SK-N-MC (cell line): Measurements from ENCODE around the gene MIA2.

Experiments used
- DNase-seq: peaks from one replicate; pipeline ENCODE4 v3.0.0-alpha.2; 2011; ENCODE audit warnings: low read depth, low spot score
- H3K27ac ChIP-seq: fragments of 200-600 bp; sonication (generic); 2 replicates; pipeline ENCODE4 v1.5.1; 2016; ENCODE audit warnings: mixed run types
- H3K36me3 ChIP-seq: fragments of 200-600 bp; sonication (generic); 2 replicates; pipeline ENCODE4 v1.6.1; 2017; ENCODE audit warnings: antibody characterized with exemption, low read length, mixed read lengths; ENCODE audit not compliant: insufficient read depth
- H3K4me3 ChIP-seq: fragments of 200-600 bp; sonication (generic); 2 replicates; pipeline ENCODE4 v1.5.1; 2016
- H3K9ac ChIP-seq: fragments of 200-600 bp; sonication (generic); 2 replicates; pipeline ENCODE4 v1.8.0; 2017; ENCODE audit warnings: mixed run types, mixed read lengths; ENCODE audit not compliant: insufficient read length
- H3K9me3 ChIP-seq: fragments of 200-600 bp; sonication (generic); 2 replicates; pipeline ENCODE4 v1.6.1; 2017; ENCODE audit warnings: low read depth, mild to moderate bottlenecking, antibody characterized with exemption, low read length, moderate library complexity, mixed read lengths
- EZH2 ChIP-seq: fragments of 200-600 bp; sonication (generic); IDR thresholded peaks from one replicate; pipeline ENCODE4 v1.6.1; 2017; ENCODE audit warnings: antibody characterized with exemption
- FOXP2 ChIP-seq: optimal IDR thresholded peaks from 2 replicates; pipeline ENCODE3; 2011; ENCODE audit warnings: mild to moderate bottlenecking, moderate library complexity; ENCODE audit not compliant: insufficient read depth; ENCODE audit errors: extremely low read length, control extremely low read depth
- POLR2AphosphoS5 ChIP-seq: IDR thresholded peaks from 2 replicates; pipeline ENCODE4 v1.6.1; 2012; ENCODE audit warnings: mild to moderate bottlenecking, low read depth, low read length, borderline replicate concordance

MIA2 gene

DNA sequence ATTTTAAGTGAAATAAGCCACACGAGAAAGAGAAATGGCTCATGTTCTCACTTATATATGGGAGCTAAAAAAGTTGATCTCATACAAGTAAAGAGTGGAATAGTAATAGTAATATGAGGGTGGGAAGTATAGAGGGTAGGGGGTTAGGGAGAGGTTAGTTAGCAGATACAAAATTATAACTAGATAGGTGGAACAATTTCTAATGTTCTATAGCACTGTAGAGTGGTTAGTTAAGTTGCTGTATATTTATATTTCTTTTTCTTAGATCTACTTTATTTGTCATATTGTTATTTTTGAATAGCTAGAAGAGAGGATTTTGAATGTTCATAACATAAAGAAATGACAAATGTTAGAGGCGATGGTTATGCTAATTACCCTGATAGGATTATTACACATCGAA lies 74.1 kb downstream of the MIA2 start:
- Histone ChIP-seq H3K4me3 (no peak overlapping the region), H3K9me3 (no peaks in the 10 kb centered on the region), H3K27ac (no peak overlapping the region), H3K36me3 (peaks cover 5% of the 10 kb centered on the region; the same call in 1 of the 2 replicates), H3K9ac (no peak overlapping the region)
- no peak for DNase-seq
- TF ChIP-seq POLR2AphosphoS5, result no peak
- TF ChIP-seq FOXP2, result no peak
- TF ChIP-seq EZH2, result no peak

DNA sequence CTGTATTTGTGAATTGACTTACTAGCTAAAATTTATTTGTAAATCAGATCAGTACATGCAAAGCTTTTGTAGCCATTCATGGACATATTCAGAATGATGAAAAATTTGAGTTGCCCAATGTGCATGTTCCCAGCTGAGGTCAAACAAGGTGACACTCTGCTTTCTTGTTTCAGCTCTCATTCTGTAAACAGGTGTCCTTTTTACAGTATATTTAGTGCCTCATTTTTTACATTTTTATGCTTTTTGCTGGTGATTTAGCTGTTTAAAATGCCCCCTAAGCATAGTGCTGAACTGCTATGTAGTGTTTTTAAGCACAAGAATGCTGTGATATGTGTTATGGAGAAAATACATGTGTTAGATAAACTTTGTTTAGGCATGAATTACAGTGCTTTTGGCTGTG lies 76.3 kb downstream of the MIA2 start:
- TF ChIP-seq FOXP2 (no peak), POLR2AphosphoS5 (no peak), EZH2 (no peak)
- H3K27ac ChIP-seq, result no peak overlapping the region
- no peak for DNase-seq
- no peaks in the 10 kb centered on the region for H3K36me3 ChIP-seq
- no peaks in the 10 kb centered on the region for H3K9me3 ChIP-seq
- no peak overlapping the region for H3K9ac ChIP-seq
- H3K4me3 ChIP-seq, result no peak overlapping the region

DNA sequence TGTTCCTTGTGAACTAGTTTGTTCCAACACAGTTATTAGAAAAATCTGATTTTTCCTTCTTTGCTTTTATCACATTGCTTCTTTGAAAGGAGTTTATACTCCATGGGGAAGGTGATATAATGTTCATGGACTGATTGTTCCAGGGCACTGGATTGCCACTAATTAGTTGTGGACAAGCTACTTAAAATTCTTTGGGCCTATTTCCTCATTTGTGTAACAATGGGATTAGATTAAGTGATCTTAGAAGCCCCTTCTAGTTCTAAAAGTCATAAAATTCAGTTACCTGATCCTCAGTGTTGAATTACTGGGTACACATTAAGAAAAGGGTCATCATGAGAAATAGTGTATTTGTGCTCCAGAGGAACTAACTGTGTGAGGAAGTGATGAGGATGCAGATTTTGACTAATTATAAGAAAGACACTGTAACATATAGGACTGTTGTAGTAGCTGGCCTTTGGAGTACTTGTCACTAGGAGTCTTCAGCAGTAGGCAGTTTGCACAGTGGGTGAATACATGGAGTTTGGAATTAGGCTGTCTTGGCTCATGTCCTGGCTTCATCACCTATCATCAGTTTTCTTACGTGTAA lies 82.2 kb downstream of the MIA2 start:
- Histone ChIP-seq H3K36me3 (no peaks in the 10 kb centered on the region; the same call in 1 of the 2 replicates), H3K27ac (no peak overlapping the region), H3K4me3 (no peak overlapping the region), H3K9me3 (no peaks in the 10 kb centered on the region), H3K9ac (no peak overlapping the region)
- TF ChIP-seq EZH2 (no peak), POLR2AphosphoS5 (no peak), FOXP2 (no peak)
- DNase-seq, result no peak

DNA sequence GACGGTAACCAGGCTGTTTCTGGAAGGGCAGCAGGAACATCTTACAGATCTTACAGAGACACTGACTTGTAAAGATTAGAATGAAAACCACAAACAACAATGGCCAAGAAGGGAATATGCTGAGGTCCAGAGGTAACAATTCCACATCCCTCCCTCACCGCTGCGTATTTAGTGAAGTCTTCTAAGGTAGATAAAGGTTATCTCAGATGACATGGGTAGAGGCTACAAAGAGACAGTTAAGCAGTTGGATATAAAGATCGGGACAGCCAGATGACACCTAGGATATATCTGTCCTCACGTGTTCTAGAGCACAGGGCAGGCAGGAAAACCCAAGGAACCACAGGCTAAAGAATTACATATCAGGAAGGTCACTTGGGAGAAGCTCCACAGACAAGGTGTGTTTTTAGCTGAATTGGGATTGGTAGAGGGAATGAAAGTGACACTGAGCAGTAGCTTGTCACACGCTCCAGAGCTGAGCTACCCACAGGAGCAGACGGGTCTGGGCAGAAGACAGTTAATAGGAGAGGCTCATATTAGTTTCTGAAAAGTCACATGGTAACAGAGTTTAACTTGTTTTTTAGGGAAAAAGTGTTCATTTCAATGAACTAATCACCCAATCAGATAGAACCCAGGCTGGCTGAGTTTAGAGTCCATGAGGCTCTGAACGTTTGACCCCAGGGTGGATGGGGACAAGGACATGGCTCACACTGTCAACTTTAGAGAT lies 83.3 kb downstream of the MIA2 start:
- no peak overlapping the region for H3K27ac ChIP-seq
- no peak overlapping the region for H3K4me3 ChIP-seq
- no peak for TF ChIP-seq FOXP2
- no peak for TF ChIP-seq POLR2AphosphoS5
- no peak for TF ChIP-seq EZH2
- DNase-seq, result no peak
- H3K36me3 ChIP-seq, result no peaks in the 10 kb centered on the region; the same call in 1 of the 2 replicates
- no peak overlapping the region for H3K9ac ChIP-seq
- no peaks in the 10 kb centered on the region for H3K9me3 ChIP-seq

DNA sequence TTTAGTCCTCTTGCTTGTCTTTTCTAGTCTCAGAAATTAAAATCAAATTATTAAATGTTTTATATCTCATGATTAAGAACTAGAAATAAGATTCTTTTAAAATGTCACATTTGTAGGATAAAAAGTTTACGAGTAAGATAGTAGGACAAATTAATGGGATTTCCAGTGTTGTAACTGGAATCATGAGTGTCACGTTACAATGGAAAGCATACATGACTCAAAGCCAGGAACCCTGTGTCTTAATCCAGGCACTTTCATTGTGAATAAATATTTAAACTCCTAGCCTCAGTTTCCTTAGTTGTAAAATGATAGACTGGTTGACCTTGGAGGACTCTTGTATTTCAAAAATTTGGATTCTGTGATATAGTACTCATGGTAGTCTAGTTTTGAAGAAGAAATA lies 84.9 kb downstream of the MIA2 start:
- Histone ChIP-seq H3K9me3 (no peaks in the 10 kb centered on the region), H3K27ac (no peak overlapping the region), H3K36me3 (no peaks in the 10 kb centered on the region; the same call in 1 of the 2 replicates), H3K9ac (no peak overlapping the region), H3K4me3 (no peak overlapping the region)
- DNase-seq, result no peak
- TF ChIP-seq POLR2AphosphoS5, result no peak

DNA sequence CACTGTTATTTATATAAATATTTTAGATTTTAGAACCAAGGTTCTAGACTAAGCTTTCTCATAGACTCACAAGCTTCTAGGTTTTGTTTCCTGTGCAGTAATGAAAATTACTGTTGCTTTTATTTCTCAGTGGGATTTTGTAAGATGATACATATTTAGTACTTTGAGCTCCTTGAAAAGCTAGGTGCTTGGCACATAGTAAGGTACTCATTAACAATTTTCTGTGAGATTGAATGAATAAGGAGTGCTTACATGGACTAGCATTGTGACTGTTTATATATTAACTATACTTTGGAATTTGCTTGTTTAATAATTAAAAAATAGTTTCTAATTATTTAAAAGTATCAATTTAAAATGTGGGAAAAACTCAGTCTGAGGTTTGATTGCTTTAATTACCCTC lies 85.7 kb downstream of the MIA2 start:
- Histone ChIP-seq H3K4me3 (no peak overlapping the region), H3K9me3 (no peaks in the 10 kb centered on the region), H3K9ac (no peak overlapping the region), H3K36me3 (no peaks in the 10 kb centered on the region; the same call in 1 of the 2 replicates), H3K27ac (no peak overlapping the region)
- no peak for DNase-seq
- TF ChIP-seq POLR2AphosphoS5, result no peak
- TF ChIP-seq EZH2, result no peak
- no peak for TF ChIP-seq FOXP2

DNA sequence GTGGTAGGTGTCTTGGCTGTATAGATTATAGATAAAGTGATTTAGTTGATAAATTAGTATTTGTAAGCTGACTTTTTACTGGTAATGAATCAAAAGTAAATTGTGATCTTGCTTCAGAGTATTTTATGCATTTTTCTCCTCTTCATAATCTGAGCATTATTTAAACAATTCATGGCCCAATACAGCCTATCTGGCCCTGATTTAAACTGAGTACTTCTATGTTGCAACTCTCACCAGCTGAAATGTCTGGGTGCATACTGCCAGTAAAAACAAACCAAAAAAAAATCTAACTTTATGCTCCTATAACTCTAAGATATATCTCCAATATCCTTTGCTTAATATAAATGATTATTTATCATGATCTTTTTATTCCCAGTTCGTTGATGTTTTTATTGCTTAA lies 86.6 kb downstream of the MIA2 start:
- H3K27ac ChIP-seq, result no peak overlapping the region
- H3K36me3 ChIP-seq, result no peaks in the 10 kb centered on the region; the same call in 1 of the 2 replicates
- TF ChIP-seq EZH2 (no peak), POLR2AphosphoS5 (no peak), FOXP2 (no peak)
- no peak overlapping the region for H3K4me3 ChIP-seq
- H3K9ac ChIP-seq, result no peak overlapping the region
- no peaks in the 10 kb centered on the region for H3K9me3 ChIP-seq
- no peak for DNase-seq

DNA sequence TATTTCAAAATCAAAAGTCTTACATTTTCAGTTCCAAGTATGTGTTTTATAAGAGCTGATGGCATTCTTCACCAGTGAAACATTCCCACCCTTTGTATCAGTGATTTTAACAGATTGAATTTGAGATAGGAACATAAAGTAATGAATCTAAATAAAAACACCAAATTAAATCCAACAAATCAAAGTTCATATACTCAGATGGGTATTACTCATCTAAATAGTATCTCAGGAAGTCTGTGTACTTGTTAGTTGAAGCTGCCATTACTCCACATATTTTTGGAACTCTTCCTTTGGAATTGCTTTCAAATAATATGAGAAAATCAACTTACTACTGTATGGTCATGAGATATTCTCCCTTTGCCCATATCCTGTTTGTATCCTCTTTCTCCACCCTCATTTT lies 89.1 kb downstream of the MIA2 start:
- TF ChIP-seq FOXP2 (no peak), POLR2AphosphoS5 (no peak), EZH2 (no peak)
- peaks cover 10% of the 10 kb centered on the region for H3K36me3 ChIP-seq
- H3K9ac ChIP-seq, result no peak overlapping the region
- H3K27ac ChIP-seq, result no peak overlapping the region
- DNase-seq, result no peak
- H3K9me3 ChIP-seq, result no peaks in the 10 kb centered on the region
- no peak overlapping the region for H3K4me3 ChIP-seq
